Stimulated activated naive B cell treated with anti-CD40 and anti-IgM and Interleukin-4, amounts not matched to agents 10 μg/mL and 1 μg/mL and 100 μg/mL, for 72 hours (primary cell): ENCODE results near the gene GJC2.
A peak's percentile ranks its signal among the peaks of the same experiment; 100 is the strongest.

Experiments
- ATAC-seq, 2 donors: fragments of 150-1000 bp; cut with Tn5 transposase; replicated peaks; 2 replicates each; pipeline ENCODE4 v1.10.0; 2021; ENCODE audit warnings: moderate library complexity in 1 of 2
- DNase-seq: peaks from one replicate; pipeline ENCODE4 v3.0.0; 2021
- H3K27ac Mint-ChIP-seq: one replicate; pipeline ENCODE4 v1.8.0; 2022; ENCODE audit warnings: mild to moderate bottlenecking, mixed read lengths
- H3K27me3 Mint-ChIP-seq, 2 donors: one replicate each; pipeline ENCODE4 v1.8.0; 2022; ENCODE audit warnings: mixed read lengths in 2 of 2
- H3K36me3 Mint-ChIP-seq, 2 donors: one replicate each; pipeline ENCODE4 v1.8.0; 2022; ENCODE audit warnings: mixed read lengths in 2 of 2, mild to moderate bottlenecking in 1 of 2
- H3K4me1 Mint-ChIP-seq, 2 donors: one replicate each; pipeline ENCODE4 v1.8.0; 2022; ENCODE audit warnings: mixed read lengths in 2 of 2, mild to moderate bottlenecking in 1 of 2
- H3K4me3 Mint-ChIP-seq, 2 donors: one replicate each; pipeline ENCODE4 v1.8.0; 2022; ENCODE audit warnings: mild to moderate bottlenecking in 2 of 2, mixed read lengths in 2 of 2, moderate library complexity in 1 of 2
- H3K9me3 Mint-ChIP-seq, 2 donors: one replicate each; pipeline ENCODE4 v1.8.0; 2022; ENCODE audit warnings: mixed read lengths in 2 of 2, mild to moderate bottlenecking in 1 of 2

Gene GJC2

GRCh38 chr1:228131766-228132165 is 18.0 kb upstream of the GJC2 start:
- no peak for ATAC-seq
- Mint-ChIP-seq H3K4me3 (no peak overlapping the region), H3K4me1 (peaks cover 0 to 12% of the 10 kb centered on the region in 2 donors), H3K9me3 (no peaks in the 10 kb centered on the region), H3K27ac (no peak overlapping the region), H3K36me3 (no peaks in the 10 kb centered on the region), H3K27me3 (peaks cover 6 to 8% of the 10 kb centered on the region in 2 donors)
- no peak for DNase-seq

GRCh38 chr1:228134591-228134990 is 15.1 kb upstream of the GJC2 start:
- H3K27me3 Mint-ChIP-seq, result no peaks in the 10 kb centered on the region
- no peaks in the 10 kb centered on the region for H3K36me3 Mint-ChIP-seq
- H3K9me3 Mint-ChIP-seq, result no peaks in the 10 kb centered on the region
- no peak overlapping the region for H3K27ac Mint-ChIP-seq
- H3K4me3 Mint-ChIP-seq, result no peak overlapping the region
- peaks cover 4 to 26% of the 10 kb centered on the region in 2 donors for H3K4me1 Mint-ChIP-seq
- ATAC-seq (no peak), DNase-seq (no peak)

GRCh38 chr1:228136901-228137300 is 12.8 kb upstream of the GJC2 start:
- Mint-ChIP-seq H3K27me3 (no peaks in the 10 kb centered on the region), H3K4me3 (no peak overlapping the region)

GRCh38 chr1:228139406-228139930 is 10.3 kb upstream of the GJC2 start:
- Mint-ChIP-seq H3K36me3 (peaks cover 2 to 5% of the 10 kb centered on the region in 2 donors), H3K27ac (peak overlapping the region; percentile 98), H3K9me3 (no peaks in the 10 kb centered on the region), H3K27me3 (no peaks in the 10 kb centered on the region), H3K4me1 (peaks cover 17 to 53% of the 10 kb centered on the region in 2 donors), H3K4me3 (peak overlapping the region; percentile 93 to 97)
- ATAC-seq, result no peak
- DNase-seq, result no peak

More at GRCh38 chr1:228136901-228137300, 12.8 kb upstream of the GJC2 start:
- Mint-ChIP-seq H3K9me3 (no peaks in the 10 kb centered on the region), H3K36me3 (no peaks in the 10 kb centered on the region), H3K4me1 (peaks cover 4 to 27% of the 10 kb centered on the region in 2 donors), H3K27ac (no peak overlapping the region)
- DNase-seq (no peak), ATAC-seq (no peak)

- Mint-ChIP-seq H3K36me3 (peaks cover 2 to 9% of the 10 kb centered on the region in 2 donors), H3K9me3 (no peaks in the 10 kb centered on the region)
- peak; percentile 89 to 95 for ATAC-seq
Measured at GRCh38 chr1:228139931-228140723, 9.6 kb upstream of the GJC2 start, which contains the start of gene GUK1. Gene GUK1, plus strand, starts transcription at chr1:228140279. Its CDS starts 24 bp downstream, at chr1:228140303.

GRCh38 chr1:228140724-228141225 is 9.0 kb upstream of the GJC2 start:
- no peak for ATAC-seq
- Mint-ChIP-seq H3K4me1 (peaks cover 20 to 58% of the 10 kb centered on the region in 2 donors), H3K36me3 (peaks cover 2 to 9% of the 10 kb centered on the region in 2 donors), H3K27me3 (no peaks in the 10 kb centered on the region), H3K9me3 (no peaks in the 10 kb centered on the region), H3K27ac (peak overlapping the region; percentile 98), H3K4me3 (peak overlapping the region; percentile 93 to 97)
- DNase-seq, result no peak

More at GRCh38 chr1:228139931-228140723, 9.6 kb upstream of the GJC2 start, which contains the start of gene GUK1:
- H3K27ac Mint-ChIP-seq, result peak within 1 kb of the TSS; percentile 98
- no peaks in the 10 kb centered on the region for H3K27me3 Mint-ChIP-seq
- peak within 1 kb of the TSS; percentile 93 to 97 for H3K4me3 Mint-ChIP-seq
- H3K4me1 Mint-ChIP-seq, result peaks cover 20 to 58% of the 10 kb centered on the region in 2 donors
- peak; percentile 100 for DNase-seq

- Mint-ChIP-seq H3K27me3 (no peaks in the 10 kb centered on the region), H3K9me3 (no peaks in the 10 kb centered on the region), H3K4me1 (peaks cover 20 to 58% of the 10 kb centered on the region in 2 donors), H3K4me3 (peak overlapping the region; percentile 93 to 97), H3K27ac (peak overlapping the region; percentile 89), H3K36me3 (peaks cover 2 to 9% of the 10 kb centered on the region in 2 donors)
- ATAC-seq (no peak), DNase-seq (no peak)
Measured at GRCh38 chr1:228141226-228142044, 8.3 kb upstream of the GJC2 start.

GRCh38 chr1:228142155-228142691 is 7.5 kb upstream of the GJC2 start:
- DNase-seq (no peak), ATAC-seq (no peak)
- Mint-ChIP-seq H3K4me3 (peak overlapping the region; percentile 93 to 97), H3K27ac (peak overlapping the region; percentile 77), H3K27me3 (no peaks in the 10 kb centered on the region), H3K4me1 (peaks cover 18 to 53% of the 10 kb centered on the region in 2 donors), H3K9me3 (no peaks in the 10 kb centered on the region), H3K36me3 (peaks cover 2 to 9% of the 10 kb centered on the region in 2 donors)

- Mint-ChIP-seq H3K4me1 (peaks cover 18 to 53% of the 10 kb centered on the region in 2 donors), H3K9me3 (no peaks in the 10 kb centered on the region), H3K36me3 (peaks cover 5 to 9% of the 10 kb centered on the region in 2 donors), H3K27ac (peak overlapping the region; percentile 77), H3K27me3 (no peaks in the 10 kb centered on the region), H3K4me3 (peak overlapping the region; percentile 39 to 97)
- no peak for DNase-seq
- no peak for ATAC-seq
Measured at GRCh38 chr1:228142701-228143136, 7.0 kb upstream of the GJC2 start.

GRCh38 chr1:228143480-228144192 is 6.1 kb upstream of the GJC2 start:
- Mint-ChIP-seq H3K4me3 (no peak overlapping the region), H3K9me3 (no peaks in the 10 kb centered on the region), H3K27me3 (no peaks in the 10 kb centered on the region), H3K36me3 (peaks cover 5 to 9% of the 10 kb centered on the region in 2 donors), H3K27ac (peak overlapping the region; percentile 77), H3K4me1 (peaks cover 16 to 46% of the 10 kb centered on the region in 2 donors)
- ATAC-seq, result no peak
- no peak for DNase-seq

GRCh38 chr1:228144193-228144992 is 5.3 kb upstream of the GJC2 start:
- Mint-ChIP-seq H3K27me3 (no peaks in the 10 kb centered on the region), H3K4me1 (peaks cover 16 to 41% of the 10 kb centered on the region in 2 donors), H3K9me3 (no peaks in the 10 kb centered on the region), H3K36me3 (peaks cover 5 to 9% of the 10 kb centered on the region in 2 donors), H3K4me3 (no peak overlapping the region), H3K27ac (no peak overlapping the region)
- DNase-seq (no peak), ATAC-seq (no peak)

GRCh38 chr1:228144993-228145343 is 4.8 kb upstream of the GJC2 start:
- Mint-ChIP-seq H3K4me3 (no peak overlapping the region), H3K27me3 (no peaks in the 10 kb centered on the region), H3K9me3 (no peaks in the 10 kb centered on the region), H3K4me1 (peaks cover 16 to 41% of the 10 kb centered on the region in 2 donors), H3K27ac (no peak overlapping the region), H3K36me3 (peaks cover 5 to 9% of the 10 kb centered on the region in 2 donors)
- DNase-seq (no peak), ATAC-seq (no peak)
